ES-I3 (cell line): Measurements from ENCODE around the gene IL25.

Experiments used
- H3K36me3 ChIP-seq: 2 replicates; pipeline ENCODE4 v1.6.1; 2013; ENCODE audit warnings: mild to moderate bottlenecking, low read length, control low read depth, moderate library complexity; ENCODE audit not compliant: insufficient read depth
- H3K4me1 ChIP-seq: 2 replicates; pipeline ENCODE4 v1.6.1; 2013; ENCODE audit warnings: mild to moderate bottlenecking, control low read depth, low read length; ENCODE audit not compliant: insufficient read depth
- H3K9ac ChIP-seq: 2 replicates; pipeline ENCODE4 v1.6.1; 2013; ENCODE audit warnings: low read depth, mild to moderate bottlenecking, low read length, moderate library complexity
- H3K9me3 ChIP-seq: 2 replicates; pipeline ENCODE4 v1.6.1; 2013; ENCODE audit warnings: mild to moderate bottlenecking, low read length, moderate library complexity; ENCODE audit not compliant: control insufficient read depth, insufficient read depth

IL25 gene

GRCh38 chr14:23359722-23360447 is 12.7 kb upstream of the IL25 start:
- no peaks in the 10 kb centered on the region for H3K9me3 ChIP-seq
- no peaks in the 10 kb centered on the region for H3K36me3 ChIP-seq
- H3K9ac ChIP-seq, result no peak overlapping the region
- peaks cover 13% of the 10 kb centered on the region for H3K4me1 ChIP-seq

- Histone ChIP-seq H3K9me3 (no peaks in the 10 kb centered on the region), H3K4me1 (peaks cover 13% of the 10 kb centered on the region), H3K9ac (no peak overlapping the region), H3K36me3 (no peaks in the 10 kb centered on the region)
These were observed 12.1 kb upstream of the IL25 start for GRCh38 chr14:23360496-23360895.

GRCh38 chr14:23361320-23361719 is 11.3 kb upstream of the IL25 start:
- no peaks in the 10 kb centered on the region for H3K36me3 ChIP-seq
- peaks cover 13% of the 10 kb centered on the region for H3K4me1 ChIP-seq
- H3K9me3 ChIP-seq, result no peaks in the 10 kb centered on the region
- no peak overlapping the region for H3K9ac ChIP-seq

- Histone ChIP-seq H3K36me3 (no peaks in the 10 kb centered on the region), H3K4me1 (peaks cover 13% of the 10 kb centered on the region), H3K9me3 (no peaks in the 10 kb centered on the region), H3K9ac (no peak overlapping the region)
These were observed 10.8 kb upstream of the IL25 start for GRCh38 chr14:23361763-23362162.

GRCh38 chr14:23362200-23362599 is 10.4 kb upstream of the IL25 start:
- H3K4me1 ChIP-seq, result peaks cover 13% of the 10 kb centered on the region
- no peak overlapping the region for H3K9ac ChIP-seq
- H3K36me3 ChIP-seq, result no peaks in the 10 kb centered on the region
- no peaks in the 10 kb centered on the region for H3K9me3 ChIP-seq

GRCh38 chr14:23364164-23365035 is 8.2 kb upstream of the IL25 start:
- Histone ChIP-seq H3K9me3 (no peaks in the 10 kb centered on the region), H3K4me1 (peaks cover 13% of the 10 kb centered on the region), H3K9ac (peak overlapping the region; percentile 89), H3K36me3 (no peaks in the 10 kb centered on the region)

GRCh38 chr14:23365036-23365731 is 7.4 kb upstream of the IL25 start, which contains the start of gene EFS:
TSS of gene EFS (minus strand) at chr14:23365172. CDS start at chr14:23365025, 147 bp downstream.
- Histone ChIP-seq H3K9ac (peak within 1 kb of the TSS; percentile 89), H3K36me3 (no peaks in the 10 kb centered on the region), H3K4me1 (peaks cover 13% of the 10 kb centered on the region), H3K9me3 (no peaks in the 10 kb centered on the region)

- H3K9ac ChIP-seq, result peak overlapping the region; percentile 89
- H3K9me3 ChIP-seq, result no peaks in the 10 kb centered on the region
- H3K36me3 ChIP-seq, result no peaks in the 10 kb centered on the region
- peaks cover 13% of the 10 kb centered on the region for H3K4me1 ChIP-seq
These were observed 6.7 kb upstream of the IL25 start for GRCh38 chr14:23365732-23366425.

- Histone ChIP-seq H3K9ac (peak overlapping the region; percentile 57), H3K4me1 (peaks cover 13% of the 10 kb centered on the region), H3K9me3 (no peaks in the 10 kb centered on the region)
These were observed 6.1 kb upstream of the IL25 start for GRCh38 chr14:23366426-23366921.

GRCh38 chr14:23370221-23370620 is 2.4 kb upstream of the IL25 start:
- no peaks in the 10 kb centered on the region; the same call in 1 of the 2 replicates for H3K4me1 ChIP-seq
- no peak overlapping the region for H3K9ac ChIP-seq
- H3K36me3 ChIP-seq, result no peaks in the 10 kb centered on the region; the same call in 1 of the 2 replicates
- H3K9me3 ChIP-seq, result no peaks in the 10 kb centered on the region

More at GRCh38 chr14:23366426-23366921, 6.1 kb upstream of the IL25 start:
- no peaks in the 10 kb centered on the region for H3K36me3 ChIP-seq

- no peaks in the 10 kb centered on the region for H3K9me3 ChIP-seq
- no peak overlapping the region for H3K9ac ChIP-seq
- H3K4me1 ChIP-seq, result no peaks in the 10 kb centered on the region; the same call in 1 of the 2 replicates
- no peaks in the 10 kb centered on the region; the same call in 1 of the 2 replicates for H3K36me3 ChIP-seq
These were observed 744 bp upstream of the IL25 start for GRCh38 chr14:23371865-23372264.

- Histone ChIP-seq H3K9ac (no peak overlapping the region), H3K9me3 (no peaks in the 10 kb centered on the region), H3K4me1 (no peaks in the 10 kb centered on the region; the same call in 1 of the 2 replicates), H3K36me3 (no peaks in the 10 kb centered on the region; the same call in 1 of the 2 replicates)
These were observed 432 bp downstream of the IL25 start for GRCh38 chr14:23373041-23373440.

GRCh38 chr14:23375527-23376251 is 3.1 kb downstream of the IL25 start:
- Histone ChIP-seq H3K4me1 (no peaks in the 10 kb centered on the region; the same call in 1 of the 2 replicates), H3K9ac (no peak overlapping the region), H3K36me3 (no peaks in the 10 kb centered on the region; the same call in 1 of the 2 replicates), H3K9me3 (no peaks in the 10 kb centered on the region)
